ENCODE results near the gene CNN3.

Gene CNN3

DNA sequence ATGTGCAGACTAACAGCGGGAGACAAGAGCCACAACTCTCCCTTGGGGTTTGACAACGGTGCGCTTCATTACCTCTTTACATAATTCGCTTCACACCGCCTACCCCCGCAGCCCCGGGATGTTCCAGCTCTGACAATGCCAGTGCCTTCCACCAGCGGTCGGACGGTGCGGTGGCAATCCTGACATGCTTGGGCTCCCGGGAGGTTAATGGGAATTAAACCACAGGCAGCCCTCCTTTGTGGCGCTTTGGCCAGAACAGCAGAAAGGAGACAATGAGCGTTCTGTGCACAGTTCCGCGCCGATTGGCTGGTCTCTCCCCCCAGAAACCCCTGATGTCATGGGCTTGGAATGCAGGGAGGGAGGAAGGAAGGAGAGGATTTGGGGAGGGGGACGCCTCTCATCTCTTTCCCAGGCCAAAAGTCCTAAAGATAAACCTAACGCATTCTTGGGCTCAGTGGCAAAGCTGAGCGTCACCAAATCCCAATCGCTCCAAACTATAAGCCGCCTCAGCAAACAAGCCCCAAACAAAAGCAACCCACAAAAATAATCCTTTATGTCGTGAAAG, 1.3 kb downstream of the CNN3 start:
- in situ Hi-C loops (cut with MboI; ENCODE audit: low sequenced_read_pairs) = no loop called here

DNA sequence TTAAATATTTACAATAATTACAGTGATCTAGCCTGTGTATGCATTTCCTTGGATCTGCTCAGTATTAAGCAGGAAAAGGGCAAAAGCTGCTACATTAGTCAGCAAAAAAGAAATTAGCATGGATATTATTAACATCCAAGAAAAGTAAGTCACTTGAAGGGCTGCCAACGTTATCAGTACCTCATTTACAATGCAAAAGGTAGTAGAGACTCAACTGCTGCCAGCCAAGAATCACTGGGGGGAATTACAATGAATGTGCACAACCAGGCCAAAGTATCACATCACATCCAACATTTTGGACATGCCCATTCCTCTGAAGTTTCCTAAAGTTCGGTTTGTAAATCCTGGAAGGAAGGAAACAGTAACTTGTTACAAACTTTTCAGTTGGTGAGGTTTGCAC, 1.9 kb downstream of the CNN3 start:
- in situ Hi-C loops (cut with MboI; ENCODE audit: low sequenced_read_pairs) = no loop called here

DNA sequence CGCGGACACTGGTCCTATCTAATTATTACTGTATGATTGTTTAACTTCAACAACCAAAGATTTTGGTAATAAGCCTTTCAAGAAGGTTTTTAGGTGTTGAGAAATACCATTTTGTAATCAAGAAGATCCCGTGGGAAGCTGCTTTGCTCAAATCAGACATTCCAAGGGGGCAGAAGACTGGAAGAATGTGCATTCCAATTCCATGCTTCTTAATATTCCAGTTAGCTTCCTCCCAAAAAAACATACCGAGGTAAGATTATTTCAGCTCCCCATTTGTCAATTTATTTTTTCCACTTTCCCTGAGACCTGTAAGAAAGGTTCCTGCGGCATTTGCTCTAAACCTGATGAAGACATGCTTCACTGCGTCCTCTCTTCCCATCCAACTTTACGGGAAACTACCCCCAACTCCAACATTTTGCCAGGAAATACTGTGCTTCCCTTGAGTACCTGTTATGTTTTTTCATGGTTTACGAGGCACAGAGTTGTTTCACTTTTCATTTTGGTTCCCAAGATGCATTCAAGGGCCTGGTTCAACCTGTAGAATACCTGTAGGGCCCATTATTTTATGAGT, 4.1 kb downstream of the CNN3 start:
- in situ Hi-C loops (cut with MboI; ENCODE audit: low sequenced_read_pairs) = no loop called here

DNA sequence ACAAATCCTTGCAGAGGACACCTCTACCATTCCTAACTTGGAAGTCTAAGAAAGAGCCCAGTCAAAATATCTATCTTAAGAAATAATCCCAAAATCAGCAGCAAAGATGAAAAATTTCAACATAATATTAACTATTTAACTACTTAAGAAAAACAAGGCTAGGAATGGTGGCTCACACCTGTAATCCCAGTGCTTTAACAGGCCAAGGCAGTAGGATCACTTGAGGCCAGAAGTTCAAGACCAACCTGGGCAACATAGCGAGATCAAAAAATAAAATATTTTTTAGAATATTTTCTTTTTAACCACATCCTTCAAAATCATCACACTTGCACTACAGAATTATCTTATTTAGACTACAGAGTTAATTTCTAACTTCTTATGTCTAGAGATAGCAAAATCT, 4.9 kb downstream of the CNN3 start:
- in situ Hi-C loops (cut with MboI; ENCODE audit: low sequenced_read_pairs) = no loop called here

DNA sequence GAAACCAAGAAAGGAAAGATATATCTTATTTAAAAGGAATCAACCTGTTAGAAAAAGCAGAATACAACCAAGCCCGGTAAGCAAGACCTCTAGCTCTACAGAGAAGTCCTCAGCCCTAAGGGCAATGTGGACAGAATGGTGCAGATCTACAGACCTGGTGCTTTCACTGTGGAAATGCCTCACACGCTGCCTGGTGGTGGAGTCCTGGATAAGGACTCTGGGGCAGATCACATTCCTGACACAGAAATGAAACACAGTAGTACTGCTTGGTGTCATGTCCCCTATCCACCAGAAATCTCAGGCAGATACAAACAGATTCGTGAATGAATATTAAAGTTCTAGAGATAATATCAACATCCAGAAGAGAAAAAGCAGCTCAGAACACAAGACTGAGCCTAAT, 6.8 kb downstream of the CNN3 start:
- in situ Hi-C loops (cut with MboI; ENCODE audit: low sequenced_read_pairs) = no loop called here

DNA sequence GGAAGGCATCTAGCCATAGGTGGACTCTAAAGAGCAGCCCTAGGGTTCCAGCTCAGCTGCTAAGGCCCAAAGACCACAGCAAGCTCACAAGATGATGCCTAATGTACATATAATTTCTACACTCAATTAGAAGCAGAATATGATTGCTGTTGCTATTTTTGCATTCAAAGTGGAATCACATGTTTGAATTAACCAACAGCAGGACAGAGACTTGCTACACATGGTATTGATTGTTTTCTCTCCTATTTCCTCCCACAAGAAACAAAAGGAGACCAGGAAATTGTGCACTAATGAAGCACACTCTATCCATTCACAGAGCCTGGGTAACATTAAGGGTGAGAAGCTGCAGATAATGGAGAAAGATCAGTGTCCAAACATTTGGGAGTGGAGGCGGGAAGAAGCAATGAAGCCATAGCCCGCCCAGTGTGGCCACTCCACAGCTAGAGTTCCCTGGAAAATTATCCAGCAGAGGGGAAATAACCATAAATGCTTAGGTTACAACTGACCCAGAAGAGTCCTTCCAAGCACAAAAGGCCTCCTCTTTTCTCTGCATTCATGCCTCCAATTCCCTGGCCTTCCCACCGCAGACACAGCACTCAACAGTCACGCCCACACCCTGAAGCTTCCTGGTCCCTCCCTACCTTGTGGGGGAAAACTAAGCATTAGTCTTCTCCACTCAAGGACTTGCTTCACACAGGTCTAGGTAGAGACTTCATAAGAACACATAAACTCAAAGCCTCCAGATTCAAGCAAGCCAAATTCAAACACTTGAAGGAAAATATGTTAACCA, 7.5 kb downstream of the CNN3 start:
- in situ Hi-C loops (cut with MboI; ENCODE audit: low sequenced_read_pairs) = no loop called here

DNA sequence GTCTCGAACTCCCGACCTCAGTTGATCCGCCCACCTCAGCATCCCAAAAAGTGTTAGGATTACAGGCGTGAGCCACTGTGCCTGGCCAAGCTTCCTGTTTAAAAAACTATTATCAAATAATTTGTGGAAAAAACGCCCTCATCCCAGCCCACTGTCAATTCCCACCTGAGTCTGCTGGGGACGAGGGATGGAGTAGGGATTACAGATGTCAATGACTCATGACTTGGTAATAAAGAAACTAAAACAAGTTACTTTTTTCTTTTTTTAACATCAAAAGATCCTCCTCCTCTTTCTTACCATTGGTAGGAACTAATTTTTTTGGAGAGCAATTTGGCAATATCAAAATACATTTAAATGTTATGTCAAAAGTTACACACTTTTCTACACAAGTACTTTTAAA, 9.7 kb downstream of the CNN3 start:
- in situ Hi-C loops (cut with MboI; ENCODE audit: low sequenced_read_pairs) = no loop called here

DNA sequence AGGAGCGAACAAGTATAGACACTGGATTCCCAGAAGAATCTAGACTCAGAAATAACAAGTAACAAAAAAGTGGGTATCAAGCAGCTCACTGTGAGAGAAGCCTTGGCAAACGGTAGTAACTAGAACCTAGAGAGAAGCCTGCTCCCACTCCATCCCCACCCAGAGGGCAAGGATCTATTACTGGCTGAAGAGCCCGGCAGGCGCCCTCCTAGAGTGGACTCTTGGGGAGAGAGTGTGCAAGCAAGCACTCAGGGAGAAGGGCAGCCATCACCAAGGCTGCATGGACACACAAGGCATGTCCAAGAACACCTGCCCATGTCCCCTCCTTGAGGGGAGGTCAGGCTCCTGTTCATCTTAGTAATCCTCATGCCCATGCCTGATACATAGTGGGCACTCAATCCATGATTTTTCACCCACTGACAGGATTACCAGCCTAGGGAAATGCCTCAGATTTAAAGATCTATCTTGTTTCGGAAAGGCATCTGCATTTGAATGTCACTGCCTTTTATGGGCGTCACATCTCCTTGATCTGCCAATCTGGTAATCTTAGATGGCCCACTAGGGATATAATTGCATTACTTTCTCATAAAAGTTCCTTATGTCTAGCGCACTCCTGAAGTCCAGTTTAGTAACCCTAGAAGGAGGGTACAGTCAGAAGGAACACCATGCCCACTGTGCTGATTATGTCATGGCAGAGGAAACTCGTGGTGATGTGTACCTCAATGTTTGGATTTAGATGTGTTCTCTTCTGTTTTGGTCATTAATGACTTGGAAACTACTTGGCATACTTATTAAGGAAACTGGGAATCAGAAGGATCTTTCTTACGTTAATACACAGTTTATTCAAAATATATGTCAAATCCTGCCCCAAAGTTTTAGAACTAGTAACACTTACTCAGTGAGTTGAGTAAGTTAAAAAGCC, 14.4 kb downstream of the CNN3 start:
- in situ Hi-C loops (cut with MboI; ENCODE audit: low sequenced_read_pairs) = no loop called here

DNA sequence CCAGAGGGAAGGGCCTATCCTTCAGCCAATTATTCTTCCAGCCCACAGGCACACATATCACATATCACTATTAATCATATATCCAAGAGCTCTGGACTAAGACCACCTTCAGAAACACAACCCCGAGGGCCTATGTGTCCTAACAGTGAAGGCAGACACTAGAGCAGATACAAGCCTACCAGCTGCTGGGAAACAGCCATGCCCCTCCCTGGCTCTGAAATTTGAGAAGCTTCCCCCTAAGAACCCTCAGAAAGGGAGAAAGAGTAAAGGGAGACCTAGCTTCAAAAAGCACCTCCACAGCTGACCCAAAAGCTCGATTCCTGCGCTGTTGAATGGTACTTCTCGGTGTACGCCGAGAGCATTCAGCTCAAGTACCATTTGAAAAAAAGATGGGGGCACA, 17.4 kb downstream of the CNN3 start:
- in situ Hi-C loops (cut with MboI; ENCODE audit: low sequenced_read_pairs) = no loop called here

DNA sequence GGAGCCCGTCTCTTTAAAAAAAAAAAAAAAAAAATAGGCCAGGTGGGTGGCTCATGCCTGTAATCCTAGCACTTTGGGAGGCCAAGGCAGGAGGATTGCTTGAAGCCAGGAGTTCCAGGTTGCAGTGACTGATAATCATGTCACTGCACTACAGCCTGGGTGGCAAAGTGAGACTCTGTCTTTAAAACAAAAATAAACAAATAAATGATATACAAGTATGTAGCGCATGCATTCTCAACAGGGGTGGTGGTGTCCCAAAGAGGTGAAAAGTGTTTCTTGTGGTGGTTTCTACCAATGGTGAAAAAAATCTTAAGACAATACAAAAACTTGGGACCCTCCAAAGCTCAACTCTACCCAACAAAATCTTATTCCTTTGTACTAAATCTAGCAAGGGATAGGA, 17.9 kb downstream of the CNN3 start:
- in situ Hi-C loops (cut with MboI; ENCODE audit: low sequenced_read_pairs) = no loop called here

DNA sequence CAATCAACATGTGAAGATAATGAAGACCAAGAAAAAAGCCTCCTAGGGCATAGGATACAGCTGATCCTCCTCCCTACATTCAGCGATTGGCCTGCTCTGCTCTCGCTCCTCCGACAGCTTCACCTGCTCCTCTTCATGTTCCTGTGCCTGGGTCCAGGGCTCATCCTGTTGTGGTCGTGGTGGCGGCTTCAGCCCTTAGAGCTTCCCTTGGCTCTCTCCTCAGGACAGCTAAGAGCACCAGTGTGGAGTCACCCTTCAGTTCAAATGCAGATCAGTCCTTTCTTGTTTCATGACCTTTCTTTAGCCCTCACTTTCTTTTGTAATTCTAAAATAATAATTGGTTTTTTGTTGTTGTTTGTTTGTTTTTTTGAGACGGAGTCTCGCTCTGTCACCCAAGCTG, 18.7 kb downstream of the CNN3 start:
- in situ Hi-C loops (cut with MboI; ENCODE audit: low sequenced_read_pairs) = no loop called here

DNA sequence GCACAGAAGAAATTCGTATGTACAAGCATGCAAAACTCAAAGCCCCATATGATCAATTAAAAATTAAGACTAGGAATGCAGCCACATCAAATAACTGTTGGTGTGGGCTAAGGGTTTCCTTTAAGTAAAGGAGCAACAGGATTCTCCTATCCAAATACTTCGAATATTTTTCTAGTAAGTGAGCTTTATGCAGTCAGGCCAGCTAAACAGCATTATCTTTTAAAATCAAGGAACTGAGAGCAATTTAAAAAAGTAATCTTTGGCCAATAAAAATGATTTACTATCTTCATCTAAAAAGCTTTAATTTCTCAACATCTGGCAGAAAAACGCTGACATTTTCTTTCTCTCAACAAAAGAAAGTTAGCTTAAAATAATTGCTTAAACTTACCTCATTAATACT, 19.8 kb downstream of the CNN3 start:
- in situ Hi-C loops (cut with MboI; ENCODE audit: low sequenced_read_pairs) = no loop called here

DNA sequence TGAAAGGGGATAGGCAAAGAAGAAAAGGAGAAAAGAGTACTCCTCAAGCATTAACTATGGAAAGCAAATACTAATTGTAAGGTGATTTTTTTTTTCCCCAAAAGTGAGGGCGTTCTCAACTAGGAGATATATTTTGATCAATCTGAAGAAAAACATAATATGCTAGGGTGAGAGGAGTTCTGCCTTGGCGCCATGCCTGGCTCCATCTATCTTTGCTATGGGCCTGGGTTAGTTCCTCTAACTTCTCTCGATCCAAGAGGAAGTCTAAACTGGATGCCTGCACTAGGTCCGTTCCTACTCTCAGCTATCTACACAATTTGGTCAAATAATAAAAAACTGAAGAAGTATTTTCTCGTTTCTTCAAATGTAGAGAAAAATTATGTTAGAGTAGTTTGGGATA, 20.5 kb downstream of the CNN3 start:
- in situ Hi-C loops (cut with MboI; ENCODE audit: low sequenced_read_pairs) = no loop called here

DNA sequence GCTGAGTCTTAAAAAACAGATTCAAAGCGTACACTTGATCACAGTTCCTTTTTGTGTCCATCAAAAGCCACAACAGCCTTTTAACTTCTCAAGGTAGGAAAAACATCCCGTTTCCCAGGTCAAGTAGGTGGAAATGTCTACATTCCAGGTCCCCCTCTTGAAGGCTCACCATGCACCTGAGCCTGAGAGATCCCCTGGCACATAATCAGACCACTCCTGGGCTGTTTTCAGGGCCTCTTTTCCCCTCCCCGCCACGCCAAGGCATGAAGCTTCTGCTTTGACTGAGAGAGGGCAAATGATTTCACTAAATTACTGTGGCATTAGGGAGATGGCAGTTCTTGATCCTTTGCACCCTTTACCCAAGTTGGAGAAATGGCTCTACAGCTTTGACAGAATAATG, 21.7 kb downstream of the CNN3 start:
- in situ Hi-C loops (cut with MboI; ENCODE audit: low sequenced_read_pairs) = no loop called here

DNA sequence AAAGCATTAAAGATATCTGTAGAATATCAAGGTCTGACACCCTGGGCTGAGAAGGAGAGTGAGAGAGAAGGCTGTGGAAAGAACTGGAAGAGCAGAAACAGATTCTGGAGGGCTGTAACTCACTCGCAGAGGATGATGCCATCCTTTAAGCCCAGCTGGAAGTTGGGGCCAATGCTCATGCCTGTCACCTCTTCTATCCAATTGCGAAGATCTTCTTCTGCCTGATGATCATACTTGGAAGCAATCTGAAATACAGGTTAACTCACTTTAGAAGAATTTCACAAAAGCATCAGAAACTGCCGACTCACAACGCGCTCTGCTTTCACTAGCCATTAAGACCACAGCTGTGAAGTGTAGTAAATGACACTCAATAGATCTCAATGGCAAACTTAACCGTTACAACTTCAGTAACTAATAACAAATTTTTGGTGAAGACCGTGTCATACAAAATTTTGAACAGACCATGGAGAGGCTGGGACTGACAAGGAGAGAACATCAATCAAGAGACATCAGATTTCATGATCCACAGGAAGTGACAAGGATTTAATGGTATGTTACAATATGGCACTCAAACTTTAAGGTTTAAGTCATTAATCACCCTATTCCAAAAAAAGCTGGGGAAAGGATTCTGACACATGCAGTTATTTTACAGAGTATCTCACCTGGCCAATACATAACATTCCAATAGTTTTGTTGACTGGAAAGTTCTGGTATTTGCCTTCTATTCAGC, 23.5 kb downstream of the CNN3 start:
- in situ Hi-C loops (cut with MboI; ENCODE audit: low sequenced_read_pairs) = no loop called here

DNA sequence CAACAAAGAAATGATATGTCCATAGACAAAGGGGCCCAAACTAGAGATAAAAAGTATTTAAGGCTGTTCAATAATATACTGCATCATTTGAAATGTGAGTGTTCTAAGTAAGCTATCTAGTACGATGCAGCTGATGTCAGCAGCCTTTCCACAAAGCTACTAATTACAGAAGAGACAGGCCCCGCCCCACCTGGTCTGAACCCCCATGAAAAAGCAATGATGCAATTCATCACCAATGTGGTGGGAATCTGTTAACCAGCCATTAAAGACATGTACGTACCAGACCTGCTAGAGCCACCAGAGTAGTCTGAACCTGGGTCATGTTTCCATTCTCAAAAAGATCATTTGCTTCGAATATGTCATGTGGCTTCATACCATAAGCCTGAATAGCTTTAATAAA, 25.1 kb downstream of the CNN3 start:
- in situ Hi-C loops (cut with MboI; ENCODE audit: low sequenced_read_pairs) = no loop called here

DNA sequence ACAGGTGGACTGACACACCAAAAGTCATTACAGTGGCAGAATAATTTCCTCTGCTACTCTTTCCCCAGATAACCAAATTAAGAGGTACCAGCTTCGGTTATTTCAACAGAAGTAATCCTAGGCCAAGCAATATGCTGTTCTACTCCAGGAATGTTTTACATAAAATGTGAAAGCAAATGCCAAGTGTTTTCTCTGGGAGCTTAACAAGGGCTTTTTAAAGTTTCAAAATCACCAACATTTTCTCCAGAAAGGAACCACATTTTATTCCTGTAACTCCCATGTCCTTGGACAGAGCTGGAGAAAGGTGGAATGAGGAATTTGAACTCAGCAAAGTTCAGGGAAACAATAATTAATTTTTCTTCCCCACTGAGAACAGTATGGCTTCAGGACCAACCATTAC, 27.2 kb downstream of the CNN3 start:
- in situ Hi-C loops (cut with MboI; ENCODE audit: low sequenced_read_pairs) = no loop called here

DNA sequence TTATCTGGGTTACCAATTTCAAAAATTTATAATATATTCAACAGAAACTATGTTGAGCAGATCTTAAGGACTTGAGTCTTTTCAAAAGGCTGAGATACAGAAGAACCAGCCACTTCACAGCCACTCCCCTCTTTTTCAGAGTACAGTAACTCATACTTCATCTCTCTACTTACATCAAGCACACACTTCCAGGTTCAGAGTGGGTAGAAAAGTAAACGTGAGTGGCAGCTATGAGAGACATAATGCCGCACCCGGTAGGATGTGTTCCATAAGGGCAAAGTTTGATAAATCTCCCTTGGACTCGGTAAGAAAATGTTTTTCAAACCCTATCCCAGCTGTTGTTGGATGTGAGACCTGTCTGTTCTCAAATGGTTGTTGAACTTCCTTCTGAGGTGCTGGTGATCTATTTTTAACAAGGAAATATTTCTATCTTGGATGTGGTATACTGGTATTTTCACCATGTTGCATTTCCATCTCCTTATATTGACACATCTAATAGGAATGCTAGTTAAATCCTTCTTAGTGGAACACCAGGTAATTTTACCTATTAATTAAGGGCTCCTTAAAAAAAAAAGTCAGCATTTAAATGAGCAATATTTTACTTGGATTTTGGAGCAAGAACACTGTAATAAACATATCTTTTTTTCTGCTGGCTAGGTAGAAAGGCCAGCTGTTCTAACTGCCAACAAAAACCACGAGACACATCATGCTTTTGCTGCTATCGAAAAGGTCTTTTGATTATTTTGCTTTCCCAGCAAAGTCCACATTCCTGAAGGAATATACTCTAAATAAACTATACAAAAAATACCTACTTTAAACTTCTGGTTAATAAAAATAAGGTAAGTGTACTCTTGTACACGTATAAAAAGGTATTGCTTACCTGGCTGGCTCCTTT, 28.2 kb downstream of the CNN3 start:
- in situ Hi-C loops (cut with MboI; ENCODE audit: low sequenced_read_pairs) = no loop called here

DNA sequence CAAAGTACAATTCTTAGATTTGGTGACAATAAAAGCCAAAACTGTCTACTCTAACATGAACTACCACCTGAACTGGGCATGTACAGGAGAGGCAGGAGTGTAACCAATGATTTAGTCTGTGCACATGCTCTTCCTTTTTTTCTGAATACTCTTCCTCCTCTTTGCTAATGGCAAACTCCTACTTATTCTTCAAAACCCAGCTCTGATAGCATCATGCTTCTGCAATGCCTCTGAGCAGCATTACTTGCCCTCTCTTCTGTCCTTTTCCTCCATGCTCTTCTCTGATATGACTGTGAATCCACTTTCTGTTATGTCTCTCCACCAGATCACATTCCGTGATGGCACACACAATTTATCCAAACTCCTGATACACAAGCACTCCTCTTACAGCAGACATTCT, 31.4 kb downstream of the CNN3 start:
- in situ Hi-C loops (cut with MboI; ENCODE audit: low sequenced_read_pairs) = no loop called here

DNA sequence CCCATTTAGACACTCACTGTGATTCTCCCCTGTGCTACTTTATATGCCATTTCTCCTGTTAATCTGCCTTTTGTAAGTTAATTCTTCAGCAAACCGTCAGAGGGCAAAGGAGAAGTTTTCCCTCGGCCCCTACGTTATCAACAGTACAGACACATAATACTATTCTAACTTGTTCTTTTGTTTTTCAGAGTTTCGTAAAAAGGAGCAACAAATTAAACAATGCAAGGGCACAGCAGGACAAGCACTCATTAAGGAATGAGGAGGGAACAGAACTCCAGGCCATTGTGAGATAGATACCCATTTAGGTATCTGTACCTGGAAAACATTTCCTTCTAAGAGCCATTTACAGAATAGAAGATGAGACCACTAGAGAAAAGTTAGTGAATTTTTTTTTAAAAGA, 32.3 kb downstream of the CNN3 start:
- in situ Hi-C loops (cut with MboI; ENCODE audit: low sequenced_read_pairs) = no loop called here

All from HL-60/S4 treated with phorbol 12-myristate 13-acetate at 8.2 ng/mL for 4 days and 3 days (cell line).